Right forelimb (tissue), 1 donor: ENCODE results near the gene HYAL2.
"Not testable (repeated sequence)": the region's sequence is repeated elsewhere in the genome, so short reads cannot be mapped to it uniquely, and the experiment has no call there.

Source experiments
- DNase-seq: peaks from one replicate; pipeline ENCODE4 v3.0.0-alpha.2; 2018

Gene HYAL2

DNA sequence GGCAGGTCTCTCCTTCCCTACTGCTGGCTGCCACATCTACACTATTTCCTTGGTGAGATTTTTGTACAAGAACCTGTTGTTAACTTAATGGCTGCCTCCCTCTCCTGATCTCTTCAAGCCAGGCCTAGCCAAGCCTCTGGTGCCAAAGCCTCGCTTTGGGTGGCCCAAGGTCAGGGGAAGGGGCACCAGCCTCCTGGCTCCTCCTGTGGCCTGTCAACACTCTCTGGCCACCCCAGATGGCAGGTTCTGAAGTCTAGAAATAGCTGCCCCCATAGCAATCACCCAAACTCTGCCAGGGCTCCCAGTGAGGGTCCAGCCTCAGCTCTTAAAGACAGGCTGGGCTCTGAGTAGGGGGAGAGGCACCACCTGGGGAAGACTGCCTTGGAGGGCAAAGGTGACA lies 35.3 kb downstream of the HYAL2 start:
- DNase-seq, result no peak

DNA sequence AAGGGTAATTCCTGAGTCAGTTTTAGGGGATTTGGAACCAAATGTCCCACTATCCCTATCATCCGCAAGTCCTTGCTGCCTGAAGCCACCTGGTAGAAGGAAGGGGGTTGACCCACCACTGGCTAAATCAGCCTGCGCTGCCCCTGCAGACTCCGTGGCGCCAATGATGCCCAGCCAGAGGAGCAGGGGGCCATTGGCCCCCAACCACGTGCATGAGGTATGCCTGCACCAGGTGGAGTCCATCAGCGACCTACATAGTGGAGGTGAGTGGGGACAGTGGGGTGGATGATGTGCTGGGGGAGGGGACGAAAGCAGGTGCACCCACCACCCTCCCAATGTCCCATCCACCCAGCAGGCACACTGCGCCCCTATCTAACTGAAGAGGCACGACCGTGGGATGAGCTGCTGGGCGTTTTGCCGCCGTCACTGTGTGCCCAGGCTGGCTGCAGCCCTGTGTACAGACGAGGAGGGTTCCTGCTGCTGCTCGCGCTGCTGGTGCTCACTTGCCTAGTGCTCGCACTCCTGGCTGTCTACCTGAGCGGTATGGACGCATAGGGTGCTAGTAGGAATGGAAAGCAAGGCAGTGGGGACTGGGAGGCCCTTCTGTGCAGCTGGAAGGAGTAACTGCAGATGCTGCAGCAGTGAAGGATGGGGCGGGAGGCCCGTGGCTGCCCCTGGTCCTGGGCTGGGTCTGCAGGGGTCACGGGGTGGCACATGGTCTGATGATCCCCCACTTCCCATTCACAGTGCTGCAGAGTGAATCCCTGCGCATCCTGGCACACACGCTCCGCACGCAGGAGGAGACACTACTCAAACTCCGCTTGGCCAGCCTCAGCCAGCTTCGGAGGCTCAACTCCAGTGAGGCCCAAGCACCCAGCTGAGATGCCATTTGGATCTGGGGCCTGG lies 36.0 kb downstream of the HYAL2 start:
- DNase-seq, result no peak

DNA sequence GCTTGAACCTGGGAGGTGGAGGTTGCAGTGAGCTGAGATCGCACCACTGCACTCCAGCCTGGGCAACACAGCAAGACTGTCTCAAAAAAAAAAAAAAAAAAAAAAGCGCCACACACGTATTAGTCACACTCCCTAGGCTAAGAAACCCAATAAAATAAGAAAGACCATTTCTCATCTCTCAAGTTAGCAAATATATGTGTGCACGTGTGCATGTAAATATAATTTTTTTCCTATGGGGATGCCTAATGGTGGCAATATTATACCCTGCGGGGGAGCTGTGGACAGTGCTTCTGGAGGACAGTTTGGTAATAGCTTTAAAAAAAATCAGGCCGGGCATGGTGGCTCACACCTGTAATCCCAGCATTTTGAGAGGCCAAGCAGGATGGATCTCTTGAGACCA lies 38.4 kb downstream of the HYAL2 start:
- not testable (repeated sequence) for DNase-seq

DNA sequence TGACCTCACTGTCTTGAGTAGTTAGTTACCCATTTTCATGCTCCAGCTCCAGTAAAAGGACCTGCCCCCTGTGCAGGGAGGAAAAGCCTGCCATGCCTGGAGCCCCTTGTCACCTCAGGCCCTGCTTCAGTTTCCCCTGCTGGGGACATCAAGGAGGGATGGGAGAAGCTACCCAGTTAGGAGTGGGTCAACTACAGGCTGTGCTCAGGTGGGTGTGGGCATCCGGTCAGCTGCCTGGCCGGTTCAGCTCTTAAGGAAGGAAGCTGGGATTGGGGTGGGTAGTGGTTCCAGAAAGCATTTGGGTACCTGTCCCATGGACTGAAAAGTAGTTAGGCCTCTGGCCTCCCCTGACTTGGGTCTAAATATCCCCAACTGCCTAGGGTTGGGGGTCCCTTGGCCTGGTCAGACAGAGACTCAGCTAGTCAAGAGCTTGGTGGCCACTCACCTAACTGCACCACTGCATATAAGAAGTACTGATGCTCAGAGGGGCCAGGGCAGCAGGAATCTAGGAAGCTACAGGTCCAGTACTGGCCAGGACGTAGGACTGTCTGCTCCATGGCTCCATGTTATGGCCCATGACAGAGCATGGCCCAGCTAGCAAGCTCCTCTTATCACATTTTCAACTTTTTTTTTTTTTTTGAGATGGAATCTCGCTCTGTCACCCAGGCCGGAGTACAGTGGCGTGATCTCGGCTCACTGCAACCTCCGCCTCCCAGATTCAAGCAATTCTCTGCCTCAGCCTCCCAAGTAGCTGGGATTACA lies 43.1 kb downstream of the HYAL2 start:
- no peak for DNase-seq

DNA sequence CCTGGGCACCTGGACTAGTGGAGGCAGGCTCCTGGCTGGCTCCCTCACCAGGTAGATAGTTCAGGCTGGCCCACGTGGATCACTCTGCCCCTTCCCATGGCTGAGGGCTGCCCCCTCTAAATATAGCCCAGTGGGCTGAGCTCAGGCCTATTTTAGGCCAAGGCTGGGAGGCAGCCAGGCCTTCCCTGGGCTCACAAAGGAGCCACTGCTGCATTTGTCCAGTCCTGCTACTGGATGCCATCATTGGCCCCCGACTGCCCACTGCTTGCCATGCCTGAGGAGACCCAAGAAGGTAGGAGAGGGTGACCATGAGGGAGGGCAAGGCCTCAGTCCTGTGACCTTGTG lies 43.7 kb downstream of the HYAL2 start, which contains the start of gene LSMEM2:
Gene LSMEM2, plus strand, starts transcription at position 208 of the 345 bp plus-strand sequence. Its CDS starts 27 bp downstream, at position 235.
- no peak for DNase-seq

DNA sequence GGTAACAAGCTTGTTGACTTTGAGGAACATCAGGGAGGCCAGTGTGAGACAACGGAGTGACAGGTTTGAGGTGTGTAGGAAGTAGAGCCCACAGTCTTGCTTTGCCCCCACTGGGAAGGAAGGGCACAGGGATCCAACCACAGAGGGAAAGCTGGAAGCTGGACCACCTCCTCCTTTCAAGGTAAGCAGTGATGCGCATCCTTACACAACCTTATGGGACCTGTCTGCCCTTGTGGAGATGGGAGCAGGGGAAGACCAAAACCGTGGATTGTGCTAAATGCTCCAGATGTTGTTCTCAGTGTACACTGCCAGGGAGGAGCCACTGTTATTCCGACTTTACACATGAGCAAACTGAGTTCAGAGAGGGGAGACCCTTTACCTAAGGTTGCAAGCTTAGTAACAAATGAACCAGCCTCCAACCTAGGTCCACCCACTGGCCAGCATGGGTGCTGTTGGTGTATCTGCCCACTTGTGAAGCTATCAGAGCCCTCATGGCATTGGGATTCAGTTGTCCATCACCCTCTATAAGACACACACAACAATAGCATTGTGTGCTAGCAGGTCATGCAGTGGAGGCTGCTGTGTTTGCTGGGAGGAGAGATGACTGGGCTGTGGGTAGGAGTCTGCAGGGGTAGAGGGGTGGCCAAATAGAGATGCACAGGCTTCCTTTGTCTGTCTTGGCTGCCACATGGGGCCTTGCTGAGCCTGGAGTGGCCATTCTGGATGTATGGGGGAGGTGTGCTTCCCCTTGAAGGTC lies 44.2 kb downstream of the HYAL2 start:
- no peak for DNase-seq

DNA sequence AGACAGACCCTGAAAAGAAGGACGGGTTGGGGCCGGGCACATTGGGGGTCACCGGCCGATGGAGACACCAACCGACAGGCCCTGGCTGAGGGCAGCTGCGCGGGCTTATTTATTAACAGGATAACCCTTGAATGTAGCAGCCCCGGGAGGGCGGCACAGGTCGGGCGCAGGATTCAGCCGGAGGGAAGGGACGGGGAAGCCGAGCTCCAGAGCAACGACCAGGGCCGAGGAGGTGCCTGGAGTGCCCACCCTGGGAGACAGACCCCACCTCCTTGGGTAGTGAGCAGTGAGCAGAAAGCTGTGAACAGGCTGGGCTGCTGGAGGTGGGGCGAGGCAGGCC lies 45.8 kb downstream of the HYAL2 start:
- DNase-seq, result no peak

DNA sequence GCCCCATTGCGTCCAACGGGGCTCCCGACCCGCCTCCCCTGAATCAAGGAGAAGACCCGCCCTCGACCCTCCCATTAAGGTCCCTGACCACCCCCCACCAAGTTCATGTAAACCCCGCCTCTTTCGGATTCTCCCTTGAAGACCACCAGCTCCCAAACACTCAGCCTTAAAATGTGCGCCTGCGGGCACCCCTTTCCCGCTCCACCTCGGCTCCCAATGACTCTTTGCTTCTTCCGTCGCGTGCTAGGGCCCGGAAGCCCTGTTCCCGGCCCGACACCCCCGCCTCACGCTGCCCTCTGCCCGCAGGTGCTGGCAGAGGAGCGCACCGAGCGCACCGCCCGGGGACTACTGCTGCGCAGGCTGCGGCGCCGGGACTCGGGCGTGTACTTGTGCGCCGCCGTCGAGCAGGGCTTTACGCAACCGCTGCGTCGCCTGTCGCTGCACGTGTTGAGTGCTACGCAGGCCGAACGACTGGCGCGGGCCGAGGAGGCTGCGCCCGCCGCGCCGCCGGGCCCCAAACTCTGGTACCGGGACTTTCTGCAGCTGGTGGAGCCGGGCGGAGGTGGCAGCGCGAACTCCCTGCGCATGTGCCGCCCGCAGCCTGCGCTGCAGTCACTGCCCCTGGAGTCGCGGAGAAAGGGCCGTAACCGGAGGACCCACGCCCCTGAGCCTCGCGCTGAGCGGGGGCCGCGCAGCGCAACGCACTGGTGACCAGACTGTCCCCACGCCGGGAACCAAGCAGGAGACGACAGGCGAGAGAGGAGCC lies 46.4 kb downstream of the HYAL2 start:
- no peak for DNase-seq

DNA sequence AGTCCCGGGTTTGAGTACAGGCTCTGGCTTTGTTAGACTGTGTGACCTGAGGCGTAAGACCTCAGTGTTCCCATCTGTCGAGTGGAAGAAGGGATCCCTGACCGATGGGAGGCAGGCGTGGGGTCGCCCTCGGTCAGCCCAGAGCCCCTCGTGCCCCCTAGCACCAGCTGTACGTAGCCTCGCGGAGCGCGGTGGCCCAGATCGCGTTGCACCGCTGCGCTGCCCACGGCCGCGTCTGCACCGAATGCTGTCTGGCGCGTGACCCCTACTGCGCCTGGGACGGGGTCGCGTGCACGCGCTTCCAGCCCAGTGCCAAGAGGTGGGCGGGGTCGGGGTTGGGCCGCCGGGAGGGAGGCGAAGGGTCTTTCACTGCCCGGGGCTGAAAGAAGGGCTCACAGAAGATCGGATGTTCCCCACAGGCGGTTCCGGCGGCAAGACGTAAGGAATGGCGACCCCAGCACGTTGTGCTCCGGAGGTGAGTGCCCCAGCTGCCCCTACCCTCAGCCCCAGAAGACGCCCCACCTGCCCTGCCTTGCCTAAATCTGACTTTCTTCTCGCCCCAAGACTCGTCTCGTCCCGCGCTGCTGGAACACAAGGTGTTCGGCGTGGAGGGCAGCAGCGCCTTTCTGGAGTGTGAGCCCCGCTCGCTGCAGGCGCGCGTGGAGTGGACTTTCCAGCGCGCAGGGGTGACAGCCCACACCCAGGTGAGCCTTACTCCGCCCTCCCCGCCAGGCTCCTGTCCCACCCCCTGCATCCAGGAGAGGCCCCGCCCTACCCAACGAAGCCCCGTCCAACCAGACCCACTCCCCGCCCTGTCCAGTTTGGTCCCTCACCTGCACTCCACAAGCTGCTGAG lies 47.2 kb downstream of the HYAL2 start:
- DNase-seq, result no peak

DNA sequence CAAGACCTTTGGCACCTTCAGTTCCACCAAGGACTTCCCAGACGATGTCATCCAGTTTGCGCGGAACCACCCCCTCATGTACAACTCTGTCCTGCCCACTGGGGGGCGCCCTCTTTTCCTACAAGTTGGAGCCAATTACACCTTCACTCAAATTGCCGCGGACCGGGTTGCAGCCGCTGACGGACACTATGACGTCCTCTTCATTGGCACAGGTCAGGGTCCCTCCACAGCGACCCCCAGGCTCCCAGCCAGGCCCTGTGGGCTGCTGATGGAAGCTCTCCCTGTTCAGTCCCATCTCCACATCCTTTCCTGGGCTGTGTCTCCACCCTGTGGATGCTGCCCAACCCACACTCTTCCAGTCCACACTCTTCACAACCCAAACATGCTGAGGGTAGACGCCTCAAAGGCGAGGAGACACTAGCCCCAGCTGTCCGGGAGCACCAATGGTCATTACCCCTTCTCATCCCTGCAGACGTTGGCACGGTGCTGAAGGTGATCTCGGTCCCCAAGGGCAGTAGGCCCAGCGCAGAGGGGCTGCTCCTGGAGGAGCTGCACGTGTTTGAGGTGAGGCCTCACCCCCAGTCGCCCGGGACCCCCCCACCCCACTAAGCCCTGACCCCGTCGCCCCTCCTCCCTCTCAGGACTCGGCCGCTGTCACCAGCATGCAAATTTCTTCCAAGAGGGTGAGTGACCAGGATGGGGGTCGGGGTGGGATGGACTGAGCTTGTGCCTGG lies 48.0 kb downstream of the HYAL2 start:
- peak; percentile 79 for DNase-seq

DNA sequence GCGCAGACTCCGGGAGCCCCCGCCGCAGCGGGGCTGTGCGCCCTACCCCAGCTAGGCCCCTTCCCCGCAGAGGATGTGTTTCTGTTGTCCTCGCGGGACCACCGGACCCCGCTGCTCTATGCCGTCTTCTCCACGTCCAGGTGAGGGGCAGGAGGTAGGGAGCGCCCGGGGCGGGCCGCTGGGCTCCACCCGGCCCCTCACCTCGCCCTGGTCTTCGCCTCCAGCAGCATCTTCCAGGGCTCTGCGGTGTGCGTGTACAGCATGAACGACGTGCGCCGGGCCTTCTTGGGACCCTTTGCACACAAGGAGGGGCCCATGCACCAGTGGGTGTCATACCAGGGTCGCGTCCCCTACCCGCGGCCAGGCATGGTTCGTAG lies 48.9 kb downstream of the HYAL2 start:
- no peak for DNase-seq

DNA sequence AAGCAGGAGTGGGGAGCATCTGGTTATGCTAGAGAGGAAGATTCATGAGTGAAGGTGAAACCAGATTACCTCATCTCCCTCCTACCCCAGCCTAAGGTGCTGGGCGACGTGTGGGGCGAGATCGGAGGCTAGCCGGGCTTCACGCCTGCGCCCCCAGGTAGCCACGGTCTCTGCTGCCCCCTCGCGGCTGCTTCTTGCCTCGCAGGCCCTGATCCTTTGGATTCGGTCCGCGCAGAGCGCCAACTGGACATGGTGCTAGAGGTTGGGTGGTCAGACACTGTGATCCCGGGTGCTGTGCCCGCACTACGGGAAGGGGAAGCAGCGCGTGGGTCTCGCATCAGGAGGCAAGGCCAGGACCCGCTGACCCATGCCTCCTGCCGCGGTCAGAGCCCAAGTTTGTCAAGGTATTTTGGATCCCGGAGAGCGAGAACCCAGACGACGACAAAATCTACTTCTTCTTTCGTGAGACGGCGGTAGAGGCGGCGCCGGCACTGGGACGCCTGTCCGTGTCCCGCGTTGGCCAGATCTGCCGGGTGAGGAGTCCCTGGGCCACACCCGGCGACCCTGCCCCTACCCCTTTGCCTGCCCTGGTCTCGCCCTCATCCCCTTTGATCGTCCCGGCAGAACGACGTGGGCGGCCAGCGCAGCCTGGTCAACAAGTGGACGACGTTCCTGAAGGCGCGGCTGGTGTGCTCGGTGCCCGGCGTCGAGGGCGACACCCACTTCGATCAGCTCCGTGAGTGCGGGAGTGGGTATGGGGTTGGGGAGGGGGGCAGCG lies 49.4 kb downstream of the HYAL2 start:
- DNase-seq, result peak; percentile 91

DNA sequence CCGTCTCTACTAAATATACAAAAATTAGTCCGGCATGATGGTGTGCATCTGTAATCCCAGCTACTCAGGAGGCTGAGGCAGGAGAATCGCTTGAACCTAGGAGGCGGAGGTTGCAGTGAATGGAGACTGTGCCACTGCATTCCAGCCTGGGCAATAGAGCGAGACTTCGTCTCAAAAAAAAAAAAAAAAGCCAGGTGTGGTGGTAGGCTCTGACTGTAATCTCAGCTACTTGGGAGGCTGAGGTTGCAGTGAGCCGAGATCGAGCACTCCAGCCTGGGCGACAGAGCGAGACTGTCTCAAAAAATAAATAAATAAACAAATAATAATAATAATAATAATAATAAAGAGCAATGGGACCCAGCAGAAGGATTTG lies 50.0 kb downstream of the HYAL2 start:
- not testable (repeated sequence) for DNase-seq

DNA sequence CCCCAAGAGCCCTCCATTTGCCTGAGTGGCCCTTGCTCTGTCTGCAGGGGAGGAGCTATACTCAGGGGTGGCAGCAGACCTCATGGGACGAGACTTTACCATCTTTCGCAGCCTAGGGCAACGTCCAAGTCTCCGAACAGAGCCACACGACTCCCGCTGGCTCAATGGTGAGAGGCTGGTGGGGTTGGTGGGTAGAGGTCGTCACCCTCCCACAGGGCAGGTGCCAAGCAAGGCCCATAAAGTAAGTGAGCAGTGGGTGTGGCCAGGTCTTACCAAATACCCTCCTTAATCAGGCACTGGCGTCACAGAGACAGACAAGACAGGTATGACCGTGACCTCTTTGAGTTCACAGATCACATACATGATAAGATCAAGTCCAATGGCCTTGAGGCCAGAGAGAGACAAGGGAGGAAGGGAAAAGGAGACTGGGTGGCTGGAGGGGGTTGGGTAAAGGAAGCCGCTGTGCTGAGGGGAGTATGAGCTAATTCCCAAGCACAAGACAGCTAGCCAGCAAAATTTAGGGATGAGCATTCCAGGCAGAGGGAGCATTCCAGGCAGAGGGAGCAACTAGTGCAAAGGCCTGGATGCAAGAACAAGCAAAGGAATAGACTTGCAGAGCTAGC lies 51.1 kb downstream of the HYAL2 start:
- DNase-seq, result no peak

DNA sequence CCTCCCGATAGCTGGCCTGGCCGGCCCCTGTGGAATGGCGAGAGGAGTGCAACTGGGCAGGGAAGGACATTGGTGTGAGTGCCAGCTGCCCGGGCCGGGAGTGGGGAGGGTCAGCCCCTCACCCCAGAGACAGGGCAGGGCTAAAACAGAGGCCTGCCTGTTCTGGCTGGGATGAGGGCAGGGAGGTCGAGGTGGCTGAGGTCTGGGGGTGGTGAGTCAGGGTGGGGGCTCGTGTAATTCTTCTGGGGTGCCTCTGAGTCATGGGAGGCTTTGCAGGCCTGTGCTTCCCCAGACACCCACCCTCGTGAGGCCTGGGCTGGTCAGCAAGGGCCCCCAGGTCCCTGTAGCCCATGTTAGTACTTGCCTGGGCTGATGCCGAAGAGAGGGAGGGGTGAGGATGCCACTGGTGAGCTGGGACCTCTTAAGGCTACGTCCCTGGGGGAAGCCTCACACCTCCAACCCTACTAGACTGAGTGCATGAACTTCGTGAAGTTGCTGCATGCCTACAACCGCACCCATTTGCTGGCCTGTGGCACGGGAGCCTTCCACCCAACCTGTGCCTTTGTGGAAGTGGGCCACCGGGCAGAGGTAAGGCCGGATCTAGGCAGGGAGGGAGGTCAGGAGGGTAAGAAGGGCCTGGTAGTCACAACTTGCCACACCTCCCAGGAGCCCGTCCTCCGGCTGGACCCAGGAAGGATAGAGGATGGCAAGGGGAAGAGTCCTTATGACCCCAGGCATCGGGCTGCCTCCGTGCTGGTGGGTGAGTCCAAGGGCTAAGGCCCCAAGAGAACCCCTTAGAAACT lies 51.9 kb downstream of the HYAL2 start:
- no peak for DNase-seq

DNA sequence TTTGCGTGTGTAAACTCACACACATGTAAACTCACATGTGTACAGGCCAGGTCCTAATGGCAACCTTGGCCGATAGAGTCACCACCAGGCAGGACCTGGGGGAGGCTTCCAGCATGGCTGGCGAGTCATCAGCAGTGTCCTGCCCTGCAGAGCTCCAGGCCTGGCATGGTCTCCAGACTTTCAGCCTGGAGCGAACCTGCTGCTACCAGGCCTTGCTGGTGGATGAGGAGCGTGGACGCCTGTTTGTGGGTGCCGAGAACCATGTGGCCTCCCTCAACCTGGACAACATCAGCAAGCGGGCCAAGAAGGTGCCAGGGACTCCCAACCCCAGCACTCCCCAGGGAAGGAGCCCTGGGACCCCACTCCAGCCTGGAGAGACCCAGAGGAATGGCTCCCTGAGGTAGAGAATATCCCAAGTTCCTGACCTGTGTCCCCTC lies 52.5 kb downstream of the HYAL2 start:
- DNase-seq, result no peak

DNA sequence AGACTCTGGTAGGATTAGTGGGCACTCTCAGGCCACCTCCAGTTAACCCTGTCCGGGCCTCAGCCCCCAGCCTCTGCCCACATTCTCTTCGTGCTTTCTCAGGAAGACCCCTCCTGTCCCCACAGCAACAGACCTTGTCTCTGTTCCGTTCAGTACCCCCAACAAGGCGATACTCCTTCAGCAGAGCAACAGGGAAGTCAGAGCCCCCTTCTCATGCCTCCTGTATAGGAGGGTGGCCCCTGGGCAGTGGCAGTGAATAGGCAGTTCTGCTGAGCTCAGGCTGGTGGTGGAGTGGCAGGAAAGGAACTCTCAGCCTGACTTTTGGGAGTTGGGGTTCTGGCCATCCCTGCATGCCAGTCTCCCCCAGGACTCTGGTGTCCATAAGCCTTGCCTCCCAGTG lies 53.1 kb downstream of the HYAL2 start:
- no peak for DNase-seq

DNA sequence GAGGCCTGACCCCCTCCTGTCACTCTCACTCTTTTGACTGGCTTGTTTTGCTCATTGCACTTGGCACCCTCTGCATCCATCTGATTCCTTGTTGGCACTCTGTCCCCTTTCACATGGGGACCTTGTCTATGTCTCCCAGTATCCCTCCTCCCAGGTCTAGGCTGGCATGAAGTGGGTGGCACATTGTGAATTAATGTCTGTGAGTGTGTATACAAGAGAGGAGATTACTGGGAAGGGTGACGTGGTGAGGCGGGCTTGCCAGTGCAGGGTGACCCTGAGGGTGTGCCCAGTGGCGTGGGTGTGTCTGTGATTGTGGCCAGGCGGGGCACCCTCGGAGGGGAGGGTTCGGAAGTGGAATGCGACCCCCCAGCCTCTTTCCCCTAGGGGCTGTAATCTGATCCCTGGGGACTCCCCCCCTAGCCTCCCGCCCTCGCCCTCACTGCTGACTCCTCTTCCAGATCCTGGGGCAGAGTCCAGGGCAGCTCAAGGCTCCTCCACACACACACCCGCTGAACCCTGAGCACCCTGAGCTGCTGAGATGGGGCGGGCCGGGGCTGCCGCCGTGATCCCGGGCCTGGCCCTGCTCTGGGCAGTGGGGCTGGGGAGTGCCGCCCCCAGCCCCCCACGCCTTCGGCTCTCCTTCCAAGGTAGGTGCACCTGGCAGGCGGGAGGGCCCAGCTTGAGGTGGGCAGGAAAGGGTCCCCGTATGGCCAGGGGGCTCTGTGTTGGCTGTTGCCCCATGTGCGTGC lies 53.7 kb downstream of the HYAL2 start, which contains the start of gene SEMA3B:
Gene SEMA3B, plus strand, starts transcription at position 445 of the 749 bp plus-strand sequence. Its CDS starts 94 bp downstream, at position 539.
- peak; percentile 71 for DNase-seq
